HepG2 (cell line): Measurements from ENCODE around the gene MKX. TPM values are rescaled to one million over a fixed set of nuclear protein-coding genes. Genes with fewer than 3 reads are reported as not detected.

Source experiments
- ATM ChIP-seq: fragments of 450-650 bp; IDR thresholded peaks from 2 replicates; pipeline ENCODE4 v1.7.1; 2017; ENCODE audit warnings: mild to moderate bottlenecking, borderline replicate concordance
- DMTF1 ChIP-seq: sonication (generic); formaldehyde crosslinking; IDR thresholded peaks from 2 replicates; pipeline ENCODE4 v1.4.0; 2020; ENCODE audit warnings: mild to moderate bottlenecking, missing genetic modification reagents
- E2F5 ChIP-seq: sonication (generic); formaldehyde crosslinking; conservative IDR thresholded peaks from 2 replicates; pipeline ENCODE4 v1.4.0; 2020; ENCODE audit warnings: missing genetic modification reagents
- FOXK1 ChIP-seq: sonication (generic); formaldehyde crosslinking; IDR thresholded peaks from 2 replicates; pipeline ENCODE4 v1.4.0; 2020; ENCODE audit warnings: low read depth, missing genetic modification reagents, borderline replicate concordance
- HDAC6 ChIP-seq: fragments of 200-600 bp; sonication (generic); IDR thresholded peaks from 2 replicates; pipeline ENCODE4 v1.7.0; 2017; ENCODE audit warnings: mild to moderate bottlenecking, antibody characterized with exemption, low read length, low read depth
- MAZ ChIP-seq, 2 experiments: sonication (generic) in 1 of 2; formaldehyde crosslinking in 1 of 2; IDR thresholded peaks; 2 replicates each; pipeline versions ENCODE4 v1.5.0 to v1.6.1; 2012 to 2020; ENCODE audit warnings: low read depth in 2 of 2, mild to moderate bottlenecking in 2 of 2, borderline replicate concordance in 1 of 2, improper control_type of control experiment in 1 of 2, low read length in 1 of 2, missing genetic modification reagents in 1 of 2, moderate library complexity in 1 of 2
- MTF2 ChIP-seq: sonication (generic); formaldehyde crosslinking; IDR thresholded peaks from 2 replicates; pipeline ENCODE4 v1.5.0; 2020; ENCODE audit warnings: missing genetic modification reagents, borderline replicate concordance
- NFATC3 ChIP-seq: sonication (generic); formaldehyde crosslinking; IDR thresholded peaks from 2 replicates; pipeline ENCODE4 v1.5.1; 2020; ENCODE audit warnings: mild to moderate bottlenecking, missing genetic modification reagents
- RCOR2 ChIP-seq: IDR thresholded peaks from 2 replicates; pipeline ENCODE4 v1.6.1; 2016; ENCODE audit warnings: missing biosample characterization, missing genetic modification reagents
- SKIL ChIP-seq: sonication (generic); formaldehyde crosslinking; IDR thresholded peaks from 2 replicates; pipeline ENCODE4 v1.8.0; 2022; ENCODE audit warnings: missing genetic modification reagents, mild to moderate bottlenecking, moderate library complexity, borderline replicate concordance
- TARDBP ChIP-seq: sonication (generic); formaldehyde crosslinking; IDR thresholded peaks from 2 replicates; pipeline ENCODE4 v1.8.0; 2022; ENCODE audit warnings: mild to moderate bottlenecking, missing genetic modification reagents
- TSC22D2 ChIP-seq: sonication (generic); formaldehyde crosslinking; IDR thresholded peaks from 2 replicates; pipeline ENCODE4 v1.5.1; 2020; ENCODE audit warnings: missing genetic modification reagents, mild to moderate bottlenecking, borderline replicate concordance
- XRCC5 ChIP-seq: fragments of 200-400 bp; formaldehyde crosslinking; optimal IDR thresholded peaks from 2 replicates; pipeline ENCODE3; 2017; ENCODE audit warnings: mild to moderate bottlenecking, low read length
- ZBTB44 ChIP-seq: sonication (generic); formaldehyde crosslinking; IDR thresholded peaks from 2 replicates; pipeline ENCODE4 v1.4.0; 2020; ENCODE audit warnings: missing genetic modification reagents
- ZNF24 ChIP-seq: fragments of 450-650 bp; IDR thresholded peaks from 2 replicates; pipeline ENCODE4 v1.6.1; 2017; ENCODE audit warnings: antibody characterized with exemption, mild to moderate bottlenecking
- ZNF333 ChIP-seq: sonication (generic); formaldehyde crosslinking; IDR thresholded peaks from 2 replicates; pipeline ENCODE4 v1.4.0; 2020; ENCODE audit warnings: mild to moderate bottlenecking, missing genetic modification reagents, borderline replicate concordance
- ZNF563 ChIP-seq: sonication (generic); formaldehyde crosslinking; IDR thresholded peaks from 2 replicates; pipeline ENCODE4 v1.8.0; 2022; ENCODE audit warnings: mild to moderate bottlenecking, moderate library complexity, missing genetic modification reagents
- ZNF605 ChIP-seq: sonication (generic); formaldehyde crosslinking; IDR thresholded peaks from 2 replicates; pipeline ENCODE4 v1.8.0; 2022; ENCODE audit warnings: mild to moderate bottlenecking, missing genetic modification reagents
- ZNF775 ChIP-seq: sonication (generic); formaldehyde crosslinking; IDR thresholded peaks from 2 replicates; pipeline ENCODE4 v1.4.0; 2020; ENCODE audit warnings: missing genetic modification reagents, mild to moderate bottlenecking, moderate library complexity, borderline replicate concordance
- ZNF777 ChIP-seq: sonication (generic); formaldehyde crosslinking; IDR thresholded peaks from 2 replicates; pipeline ENCODE4 v1.4.0; 2020; ENCODE audit warnings: missing genetic modification reagents
- ZSCAN30 ChIP-seq: sonication (generic); formaldehyde crosslinking; IDR thresholded peaks from 2 replicates; pipeline ENCODE4 v1.5.0; 2020; ENCODE audit warnings: mild to moderate bottlenecking, missing genetic modification reagents
- ZZZ3 ChIP-seq: sonication (generic); formaldehyde crosslinking; IDR thresholded peaks from 2 replicates; pipeline ENCODE4 v1.4.0; 2020; ENCODE audit warnings: missing genetic modification reagents, mild to moderate bottlenecking, borderline replicate concordance
- polyA plus RNA-seq, 8 experiments: library from polyadenylated mRNA; depleted of rRNA in 3 of 8; stranded (reverse) in 7 of 8; unstranded in 1 of 8; fragments of >200 nt; fragmentation: Illumina TruSeq in 4 of 8; extraction: Trizol in 4 of 8; gene quantifications; 2 replicates each; pipeline versions ENCODE4 v1.2.1 to v1.2.3, GENCODE V29; 2011 to 2016; ENCODE audit warnings: low read depth in 4 of 8, missing spikeins in 1 of 8, mixed read lengths in 1 of 8; ENCODE audit not compliant: insufficient read depth in 1 of 8
- total RNA-seq, 5 experiments: library from RNA; depleted of rRNA; stranded (reverse); fragments of >200 nt; fragmentation: Illumina TruSeq; extraction: Trizol; gene quantifications; 2 replicates each; pipeline ENCODE4 v1.2.3, GENCODE V29; 2016; ENCODE audit warnings: low read depth in 1 of 5

The MKX gene
- total and polyA plus RNA-seq, 2 of the 13 experiments (the other 11 are each of a cell fraction or from before 2014, with no cell fraction given), result not detected

- TF ChIP-seq ZNF605 (CRISPR knock-in tag) (no peak), HDAC6 (no peak), TSC22D2 (no peak), DMTF1 (no peak), ZNF777 (CRISPR knock-in tag) (peak; percentile 91), RCOR2 (CRISPR knock-in tag) (no peak), ZNF333 (CRISPR knock-in tag) (no peak), SKIL (CRISPR knock-in tag) (no peak), MTF2 (CRISPR knock-in tag) (peak; percentile 45; the same call in 1 of the 2 replicates), ZZZ3 (CRISPR knock-in tag) (no peak), ZBTB44 (no peak), ZNF24 (no peak), ATM (no peak), FOXK1 (CRISPR knock-in tag) (no peak), ZNF563 (CRISPR knock-in tag) (0 out of 2 replicates have a peak, but pooled peaks have one; percentile 38), MAZ (IDR thresholded peaks at IDR 0.05; ENCODE audit: borderline replicate concordance, low read depth, low read length) (no peak), MAZ (CRISPR knock-in tag; IDR thresholded peaks at IDR 0.05; ENCODE audit: low read depth) (0 out of 2 replicates have a peak, but pooled peaks have one; percentile 16), TARDBP (CRISPR knock-in tag) (no peak), E2F5 (CRISPR knock-in tag) (no peak), ZNF775 (CRISPR knock-in tag) (no peak), ZSCAN30 (CRISPR knock-in tag) (no peak), NFATC3 (no peak), XRCC5 (no peak)
These were observed 2.4 kb downstream of the MKX start (continued) for GRCh38 chr10:27743012-27743876.
